ENCODE measurements around the gene ACAN.

ACAN gene

GRCh38 chr15:88788036-88788435 is 15.2 kb upstream of the ACAN start:
- Histone ChIP-seq H3K4me3 (ENCODE audit: low read depth, low read length) (no peak overlapping the region), H3K36me3 (ENCODE audit: control insufficient read depth in 1 of 2, insufficient read depth in 2 of 2, low read length in 2 of 2) (no peaks in the 10 kb centered on the region), H2BK120ac (ENCODE audit: insufficient read depth, low read length, poor library complexity) (no peak overlapping the region), H3K9ac (ENCODE audit: low read length) (no peak overlapping the region), H3K27me3 (ENCODE audit: insufficient read depth, low read length) (no peaks in the 10 kb centered on the region), H3K9me3 (ENCODE audit: insufficient read depth, low read depth, low read length) (peaks cover 3% of the 10 kb centered on the region), H2BK12ac (ENCODE audit: low read length) (no peak overlapping the region), H3K4ac (ENCODE audit: low read depth, low read length) (no peak overlapping the region), H3K18ac (ENCODE audit: low read length) (no peak overlapping the region), H4K91ac (ENCODE audit: low read depth, low read length) (no peak overlapping the region), H3K79me1 (ENCODE audit: low read length) (no peaks in the 10 kb centered on the region), H2AFZ (ENCODE audit: insufficient read depth, low read length, poor library complexity) (no peak overlapping the region), H2AK5ac (ENCODE audit: low read length) (no peak overlapping the region), H4K8ac (ENCODE audit: low read depth, low read length) (no peak overlapping the region), H3K23ac (ENCODE audit: low read length) (no peak overlapping the region), H2BK5ac (ENCODE audit: low read depth, low read length, poor library complexity) (no peak overlapping the region), H3K79me2 (ENCODE audit: control insufficient read depth, insufficient read depth, low read length, poor library complexity) (no peaks in the 10 kb centered on the region), H3K14ac (ENCODE audit: low read length) (no peak overlapping the region), H3K4me1 (ENCODE audit: control insufficient read depth in 1 of 2, insufficient read depth in 2 of 2, low read length in 2 of 2) (no peaks in the 10 kb centered on the region), H4K12ac (ENCODE audit: low read depth, low read length) (no peak overlapping the region), H3K4me2 (ENCODE audit: low read length) (no peak overlapping the region), H3K27ac (ENCODE audit: low read depth, low read length) (no peak overlapping the region)
- WGBS (ENCODE audit: extremely low coverage, insufficient coverage, insufficient read length) = no CpG with 5 or more reads among the region's 3 CpGs
- no peak for DNase-seq

GRCh38 chr15:88788816-88789215 is 14.4 kb upstream of the ACAN start:
- no peaks in the 10 kb centered on the region for H3K36me3 ChIP-seq (ENCODE audit: control insufficient read depth in 1 of 2, insufficient read depth in 2 of 2, low read length in 2 of 2)
- no peaks in the 10 kb centered on the region for H3K79me1 ChIP-seq (ENCODE audit: low read length)
- H3K4ac ChIP-seq (ENCODE audit: low read depth, low read length) = no peak overlapping the region
- H3K27me3 ChIP-seq (ENCODE audit: insufficient read depth, low read length) = no peaks in the 10 kb centered on the region
- no peak overlapping the region for H2BK5ac ChIP-seq (ENCODE audit: low read depth, low read length, poor library complexity)
- H3K9me3 ChIP-seq (ENCODE audit: insufficient read depth, low read depth, low read length) = peaks cover 3% of the 10 kb centered on the region
- H2AFZ ChIP-seq (ENCODE audit: insufficient read depth, low read length, poor library complexity) = no peak overlapping the region
- no peak overlapping the region for H3K23ac ChIP-seq (ENCODE audit: low read length)
- no peak overlapping the region for H3K4me2 ChIP-seq (ENCODE audit: low read length)
- H4K91ac ChIP-seq (ENCODE audit: low read depth, low read length) = no peak overlapping the region
- no peak overlapping the region for H4K12ac ChIP-seq (ENCODE audit: low read depth, low read length)
- H3K27ac ChIP-seq (ENCODE audit: low read depth, low read length) = no peak overlapping the region
- H3K79me2 ChIP-seq (ENCODE audit: control insufficient read depth, insufficient read depth, low read length, poor library complexity) = no peaks in the 10 kb centered on the region
- H2BK120ac ChIP-seq (ENCODE audit: insufficient read depth, low read length, poor library complexity) = no peak overlapping the region
- H3K18ac ChIP-seq (ENCODE audit: low read length) = no peak overlapping the region
- H2BK12ac ChIP-seq (ENCODE audit: low read length) = no peak overlapping the region
- H3K14ac ChIP-seq (ENCODE audit: low read length) = no peak overlapping the region
- no peak overlapping the region for H4K8ac ChIP-seq (ENCODE audit: low read depth, low read length)
- H3K4me1 ChIP-seq (ENCODE audit: control insufficient read depth in 1 of 2, insufficient read depth in 2 of 2, low read length in 2 of 2) = no peaks in the 10 kb centered on the region
- DNase-seq = no peak
- no peak overlapping the region for H3K9ac ChIP-seq (ENCODE audit: low read length)
- H3K4me3 ChIP-seq (ENCODE audit: low read depth, low read length) = no peak overlapping the region
- H2AK5ac ChIP-seq (ENCODE audit: low read length) = no peak overlapping the region

GRCh38 chr15:88790486-88790885 is 12.8 kb upstream of the ACAN start:
- H3K4ac ChIP-seq (ENCODE audit: low read depth, low read length) = no peak overlapping the region
- peaks cover 5% of the 10 kb centered on the region for H3K9me3 ChIP-seq (ENCODE audit: insufficient read depth, low read depth, low read length)
- no peak overlapping the region for H4K8ac ChIP-seq (ENCODE audit: low read depth, low read length)
- no peaks in the 10 kb centered on the region for H3K27me3 ChIP-seq (ENCODE audit: insufficient read depth, low read length)
- no peak overlapping the region for H2AFZ ChIP-seq (ENCODE audit: insufficient read depth, low read length, poor library complexity)
- H4K91ac ChIP-seq (ENCODE audit: low read depth, low read length) = no peak overlapping the region
- no peak overlapping the region for H2BK5ac ChIP-seq (ENCODE audit: low read depth, low read length, poor library complexity)
- H3K36me3 ChIP-seq (ENCODE audit: control insufficient read depth in 1 of 2, insufficient read depth in 2 of 2, low read length in 2 of 2) = no peaks in the 10 kb centered on the region
- no peak overlapping the region for H2BK12ac ChIP-seq (ENCODE audit: low read length)
- H4K12ac ChIP-seq (ENCODE audit: low read depth, low read length) = no peak overlapping the region
- H3K4me1 ChIP-seq (ENCODE audit: control insufficient read depth in 1 of 2, insufficient read depth in 2 of 2, low read length in 2 of 2) = no peaks in the 10 kb centered on the region
- H3K4me3 ChIP-seq (ENCODE audit: low read depth, low read length) = no peak overlapping the region
- no peak overlapping the region for H3K14ac ChIP-seq (ENCODE audit: low read length)
- no peak overlapping the region for H2BK120ac ChIP-seq (ENCODE audit: insufficient read depth, low read length, poor library complexity)
- no peaks in the 10 kb centered on the region for H3K79me1 ChIP-seq (ENCODE audit: low read length)
- WGBS (ENCODE audit: extremely low coverage, insufficient coverage, insufficient read length) = no CpG with 5 or more reads among the region's 7 CpGs
- H3K18ac ChIP-seq (ENCODE audit: low read length) = no peak overlapping the region
- H2AK5ac ChIP-seq (ENCODE audit: low read length) = no peak overlapping the region
- H3K9ac ChIP-seq (ENCODE audit: low read length) = no peak overlapping the region
- H3K4me2 ChIP-seq (ENCODE audit: low read length) = no peak overlapping the region
- H3K79me2 ChIP-seq (ENCODE audit: control insufficient read depth, insufficient read depth, low read length, poor library complexity) = no peaks in the 10 kb centered on the region
- H3K27ac ChIP-seq (ENCODE audit: low read depth, low read length) = no peak overlapping the region
- H3K23ac ChIP-seq (ENCODE audit: low read length) = no peak overlapping the region
- DNase-seq = no peak

GRCh38 chr15:88791637-88792036 is 11.6 kb upstream of the ACAN start:
- no peak overlapping the region for H4K12ac ChIP-seq (ENCODE audit: low read depth, low read length)
- H2BK12ac ChIP-seq (ENCODE audit: low read length) = no peak overlapping the region
- no peaks in the 10 kb centered on the region for H3K36me3 ChIP-seq (ENCODE audit: control insufficient read depth in 1 of 2, insufficient read depth in 2 of 2, low read length in 2 of 2)
- H3K27ac ChIP-seq (ENCODE audit: low read depth, low read length) = no peak overlapping the region
- no peak overlapping the region for H4K8ac ChIP-seq (ENCODE audit: low read depth, low read length)
- no peak overlapping the region for H3K4me2 ChIP-seq (ENCODE audit: low read length)
- H3K4me3 ChIP-seq (ENCODE audit: low read depth, low read length) = no peak overlapping the region
- H2BK5ac ChIP-seq (ENCODE audit: low read depth, low read length, poor library complexity) = no peak overlapping the region
- H3K4ac ChIP-seq (ENCODE audit: low read depth, low read length) = no peak overlapping the region
- H2BK120ac ChIP-seq (ENCODE audit: insufficient read depth, low read length, poor library complexity) = no peak overlapping the region
- no peaks in the 10 kb centered on the region for H3K27me3 ChIP-seq (ENCODE audit: insufficient read depth, low read length)
- peaks cover 5% of the 10 kb centered on the region for H3K9me3 ChIP-seq (ENCODE audit: insufficient read depth, low read depth, low read length)
- no peak for DNase-seq
- H2AK5ac ChIP-seq (ENCODE audit: low read length) = no peak overlapping the region
- H3K79me1 ChIP-seq (ENCODE audit: low read length) = no peaks in the 10 kb centered on the region
- no peaks in the 10 kb centered on the region for H3K4me1 ChIP-seq (ENCODE audit: control insufficient read depth in 1 of 2, insufficient read depth in 2 of 2, low read length in 2 of 2)
- no peak overlapping the region for H4K91ac ChIP-seq (ENCODE audit: low read depth, low read length)
- no peak overlapping the region for H3K18ac ChIP-seq (ENCODE audit: low read length)
- H3K14ac ChIP-seq (ENCODE audit: low read length) = no peak overlapping the region
- no CpG with 5 or more reads among the region's 1 CpG for WGBS (ENCODE audit: extremely low coverage, insufficient coverage, insufficient read length)
- H3K23ac ChIP-seq (ENCODE audit: low read length) = no peak overlapping the region
- H3K9ac ChIP-seq (ENCODE audit: low read length) = no peak overlapping the region
- no peak overlapping the region for H2AFZ ChIP-seq (ENCODE audit: insufficient read depth, low read length, poor library complexity)
- H3K79me2 ChIP-seq (ENCODE audit: control insufficient read depth, insufficient read depth, low read length, poor library complexity) = no peaks in the 10 kb centered on the region

All from trophoblast cell (in vitro differentiated cells and primary cell).